A673 (cell line): ENCODE data around the gene VANGL1. TPM values are rescaled to one million over a fixed set of nuclear protein-coding genes. Genes with fewer than 3 reads are reported as not detected.

Experiments used
- BruUV-seq: library from RNA; stranded (reverse); fragments of 400-500 nt; replicated peaks from 2 replicates; lab custom pipeline; 2021; lab: Mats Ljungman, UMichigan
- CTCF ChIA-PET: fragments of 300-600 bp; sonication (Branson Sonifier 250); formaldehyde crosslinking; loops from one replicate; lab custom pipeline; 2022; ENCODE audit warnings: antibody characterized with exemption; lab: Charles Lee
- POLR2A ChIA-PET: fragments of 300-600 bp; sonication (Branson Sonifier 250); formaldehyde crosslinking; loops from one replicate; lab custom pipeline; 2022; ENCODE audit warnings: antibody characterized with exemption; ENCODE audit not compliant: low non-redundant PET; lab: Charles Lee
- DNase-seq: peaks from one replicate; pipeline ENCODE4 v3.0.0-alpha.2; 2015; ENCODE audit warnings: low spot score
- H3K27ac ChIP-seq: fragments of 200-600 bp; sonication (generic); 2 replicates; pipeline ENCODE4 v1.5.1; 2016; ENCODE audit warnings: mixed run types, low read depth, mild to moderate bottlenecking, mixed read lengths, antibody characterized with exemption, low read length; ENCODE audit not compliant: poor library complexity, severe bottlenecking
- H3K27me3 ChIP-seq: fragments of 200-600 bp; sonication (generic); replicated peaks from 2 replicates; pipeline ENCODE4 v1.6.1; 2017; ENCODE audit warnings: mixed run types, low read depth, mild to moderate bottlenecking, mixed read lengths, antibody characterized with exemption, low read length; ENCODE audit not compliant: insufficient read depth, poor library complexity
- H3K36me3 ChIP-seq: fragments of 200-600 bp; sonication (generic); 2 replicates; pipeline ENCODE4 v1.6.1; 2016; ENCODE audit warnings: mixed run types, mild to moderate bottlenecking, mixed read lengths, antibody characterized with exemption, low read length; ENCODE audit not compliant: insufficient read depth, poor library complexity, severe bottlenecking
- H3K4me1 ChIP-seq: fragments of 200-600 bp; sonication (generic); 2 replicates; pipeline ENCODE4 v1.6.1; 2017; ENCODE audit warnings: mixed run types, mild to moderate bottlenecking, mixed read lengths, antibody characterized with exemption, low read length; ENCODE audit not compliant: insufficient read depth, poor library complexity, severe bottlenecking
- H3K4me3 ChIP-seq: fragments of 200-600 bp; sonication (generic); 2 replicates; pipeline ENCODE4 v1.5.1; 2016; ENCODE audit warnings: low read depth, mixed run types, mild to moderate bottlenecking, mixed read lengths, low read length; ENCODE audit not compliant: poor library complexity, severe bottlenecking
- H3K9me3 ChIP-seq: fragments of 200-600 bp; sonication (generic); 2 replicates; pipeline ENCODE4 v1.6.1; 2016; ENCODE audit warnings: mixed run types, low read depth, mild to moderate bottlenecking, mixed read lengths, antibody characterized with exemption, low read length; ENCODE audit not compliant: poor library complexity, severe bottlenecking
- CTCF ChIP-seq: fragments of 300-800, 200-600 bp; sonication (generic); conservative IDR thresholded peaks from 2 replicates; pipeline ENCODE4 v1.5.1; 2017; ENCODE audit warnings: low read depth, mild to moderate bottlenecking, antibody characterized with exemption, low read length, moderate library complexity, mixed read lengths
- EZH2 ChIP-seq: fragments of 200-600 bp; sonication (generic); IDR thresholded peaks from 2 replicates; pipeline ENCODE4 v1.6.1; 2017; ENCODE audit warnings: borderline replicate concordance, low read depth, mild to moderate bottlenecking, mixed read lengths, antibody characterized with exemption, low read length; ENCODE audit not compliant: poor library complexity, severe bottlenecking
- intact Hi-C: fragments of 100-400 bp; cut with micrococcal nuclease; formaldehyde crosslinking; loops from one replicate; pipeline ENCODE4 v1.10.0; 2022; ENCODE audit not compliant: unreplicated experiment
- total RNA-seq: library from RNA; stranded (reverse); gene quantifications from 2 replicates; pipeline ENCODE4 v1.2.3, GENCODE V29; 2021

Gene VANGL1
- total RNA-seq, 1 experiment from 2014 or later, result 20.0 TPM

- CTCF ChIA-PET, result no interaction called here
- no peaks in the 10 kb centered on the region for H3K4me1 ChIP-seq
- no peaks in the 10 kb centered on the region for H3K27me3 ChIP-seq
These were observed 50.5 kb downstream of the VANGL1 start for GRCh38 chr1:115692224-115692623.

GRCh38 chr1:115694805-115695204 lies 53.0 kb downstream of the VANGL1 start:
- Histone ChIP-seq H3K27ac (no peak overlapping the region), H3K9me3 (no peaks in the 10 kb centered on the region), H3K4me3 (no peak overlapping the region), H3K36me3 (peaks cover 6% of the 10 kb centered on the region), H3K4me1 (no peaks in the 10 kb centered on the region), H3K27me3 (no peaks in the 10 kb centered on the region)
- POLR2A ChIA-PET, result no interaction called here
- intact Hi-C loops, result no loop called here
- no peak for DNase-seq
- no TSS peak for BruUV-seq
- TF ChIP-seq EZH2 (no peak), CTCF (no peak)
- CTCF ChIA-PET, result no interaction called here

More at GRCh38 chr1:115692224-115692623, 50.5 kb downstream of the VANGL1 start:
- H3K36me3 ChIP-seq, result peaks cover 10% of the 10 kb centered on the region
- POLR2A ChIA-PET, result no interaction called here
- no peak for DNase-seq
- no TSS peak for BruUV-seq
- no peak overlapping the region for H3K27ac ChIP-seq
- intact Hi-C loops, result no loop called here
- no peak overlapping the region for H3K4me3 ChIP-seq
- no peak for TF ChIP-seq EZH2
- no peak for TF ChIP-seq CTCF
- H3K9me3 ChIP-seq, result no peaks in the 10 kb centered on the region

- H3K27me3 ChIP-seq, result no peaks in the 10 kb centered on the region
- CTCF ChIA-PET, result no interaction called here
These were observed 55.8 kb downstream of the VANGL1 start for GRCh38 chr1:115697619-115698018.

More at GRCh38 chr1:115697619-115698018, 55.8 kb downstream of the VANGL1 start:
- DNase-seq, result no peak
- H3K27ac ChIP-seq, result no peak overlapping the region
- POLR2A ChIA-PET, result no interaction called here
- H3K9me3 ChIP-seq, result no peaks in the 10 kb centered on the region
- no peaks in the 10 kb centered on the region for H3K36me3 ChIP-seq
- BruUV-seq, result no TSS peak
- no peaks in the 10 kb centered on the region for H3K4me1 ChIP-seq
- H3K4me3 ChIP-seq, result no peak overlapping the region
- intact Hi-C loops, result no loop called here
- TF ChIP-seq CTCF (no peak), EZH2 (no peak)
